Activated naive CD4-positive, alpha-beta T cell treated with Interleukin-2 at 50 U/mL for 16 hours (primary cell): ENCODE measurements around the gene RHOJ.

Source experiments
- DNase-seq: peaks from one replicate; pipeline ENCODE4 v3.0.0-alpha.2; 2020

The RHOJ gene

DNA sequence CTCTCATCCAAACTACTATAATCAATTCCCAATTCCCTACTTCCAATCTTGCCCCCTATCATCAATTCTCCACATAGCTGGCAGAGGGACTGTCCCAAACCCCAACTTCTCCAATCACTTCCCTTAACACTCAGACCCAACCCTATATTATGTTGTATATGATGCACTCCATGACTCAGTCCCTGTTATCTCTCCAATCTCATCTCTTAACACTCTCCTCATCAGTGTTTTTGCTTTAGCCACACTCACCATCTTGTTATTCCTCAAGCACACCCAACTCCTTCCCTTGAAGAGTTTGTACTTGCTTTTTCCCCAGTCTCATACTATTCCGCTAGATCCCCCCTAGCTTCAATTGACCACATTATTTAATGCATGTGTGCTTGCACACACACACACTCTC is 4.9 kb downstream of the RHOJ start:
- DNase-seq: no peak

DNA sequence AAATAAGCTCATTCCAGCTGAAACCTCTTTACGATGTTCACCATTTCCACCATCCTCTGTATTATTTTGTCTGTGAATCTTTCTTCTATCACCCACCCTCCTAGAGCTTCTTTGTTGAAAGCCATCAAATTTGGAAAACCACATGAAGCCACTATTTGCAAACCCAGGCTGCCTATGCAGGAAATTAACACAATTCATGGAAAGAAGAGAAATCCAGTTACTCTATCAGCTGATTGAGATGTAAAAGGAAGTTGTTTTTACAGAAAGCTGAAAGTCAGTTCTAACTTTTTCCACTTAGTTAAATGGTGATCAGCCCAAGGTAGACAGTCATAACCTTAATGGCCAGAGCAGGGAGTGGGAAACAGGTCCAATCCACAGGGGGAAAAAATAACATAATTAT is 6.6 kb downstream of the RHOJ start:
- no peak for DNase-seq

DNA sequence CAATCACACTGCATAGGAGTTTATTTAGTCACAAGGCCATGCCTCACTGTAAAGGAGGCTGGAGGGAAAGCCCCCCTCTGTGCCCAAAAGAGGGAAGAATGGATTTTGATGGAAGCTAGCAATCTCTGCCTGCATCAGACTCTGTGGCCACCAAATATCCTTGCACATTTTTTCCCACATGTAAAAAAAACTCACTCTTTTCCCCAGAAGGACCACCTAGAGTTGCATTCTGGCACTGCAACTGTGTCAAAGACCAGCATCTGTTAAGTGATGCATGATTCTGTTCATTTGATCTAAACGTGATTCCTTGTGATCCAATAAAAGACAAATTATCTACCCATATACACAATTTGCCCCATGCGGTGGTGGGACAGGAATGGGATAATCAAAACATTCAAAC is 8.0 kb downstream of the RHOJ start:
- no peak for DNase-seq

DNA sequence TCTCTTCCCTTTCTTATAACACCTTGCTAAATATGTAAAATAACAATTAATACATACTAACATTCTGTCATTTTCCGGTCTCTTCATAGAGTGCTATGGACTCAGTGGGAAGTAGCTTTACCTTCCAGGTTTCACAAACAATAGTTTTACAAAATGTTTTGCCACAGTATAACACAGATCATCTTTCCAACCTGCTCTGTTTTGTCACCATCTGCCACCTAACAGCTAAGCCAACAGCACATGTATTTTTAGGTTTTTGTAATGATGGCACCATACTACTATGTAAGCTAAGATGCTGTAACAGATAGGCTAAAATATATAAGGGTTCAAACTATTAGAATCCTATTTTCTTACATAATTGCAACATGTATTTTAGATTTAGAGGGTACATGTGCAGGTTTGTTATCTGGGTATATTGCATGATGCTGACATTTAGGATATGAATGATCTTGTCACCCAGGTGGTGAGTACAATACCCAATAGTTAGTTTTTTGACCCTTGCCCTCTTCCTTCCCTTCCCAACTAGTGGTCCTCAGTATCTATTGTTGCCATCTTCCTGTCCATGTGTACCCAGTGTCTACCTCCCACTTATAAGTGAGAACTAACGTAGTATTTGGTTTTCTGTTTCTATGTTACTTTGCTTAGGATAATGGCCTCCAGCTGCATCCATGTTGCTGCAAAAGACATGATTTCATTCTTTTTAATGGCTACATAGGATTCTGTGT is 8.7 kb downstream of the RHOJ start:
- DNase-seq: no peak

DNA sequence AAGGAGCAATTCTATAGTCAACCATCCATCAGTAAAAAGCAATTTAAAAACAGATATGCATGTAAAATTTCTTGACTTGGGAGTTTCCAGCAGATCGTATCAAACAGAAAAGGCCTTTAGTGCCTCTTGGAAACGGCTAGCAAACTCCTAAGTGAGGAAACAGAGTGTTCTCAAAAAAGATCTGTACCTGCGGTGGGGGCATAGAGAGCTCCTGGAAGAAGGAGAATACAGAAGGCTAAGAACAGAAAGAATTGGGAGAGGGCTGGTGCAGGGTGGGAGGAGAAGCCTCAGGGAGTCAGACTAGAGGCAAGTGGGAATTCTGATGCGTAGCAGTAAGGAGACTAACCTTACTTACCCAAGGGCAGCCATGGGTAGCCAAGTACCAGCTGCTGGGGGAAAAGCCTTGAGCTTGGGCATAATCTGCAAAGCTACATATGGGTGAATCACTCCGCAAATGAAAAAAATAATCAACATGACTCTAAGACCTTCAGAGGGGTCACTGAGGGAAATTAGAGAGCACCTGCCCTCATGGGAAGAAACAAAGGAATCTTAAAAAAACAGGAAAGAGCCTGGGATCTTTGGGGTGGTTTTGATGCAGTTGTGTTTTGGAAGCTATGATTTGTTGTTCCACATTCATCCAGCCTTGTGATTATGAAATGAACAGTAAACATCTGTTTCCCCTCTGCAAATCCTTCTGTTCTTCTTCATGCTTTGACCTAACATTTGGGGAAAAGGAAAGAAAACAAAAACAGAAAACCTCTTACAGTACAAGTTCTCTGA is 10.4 kb downstream of the RHOJ start:
- no peak for DNase-seq

DNA sequence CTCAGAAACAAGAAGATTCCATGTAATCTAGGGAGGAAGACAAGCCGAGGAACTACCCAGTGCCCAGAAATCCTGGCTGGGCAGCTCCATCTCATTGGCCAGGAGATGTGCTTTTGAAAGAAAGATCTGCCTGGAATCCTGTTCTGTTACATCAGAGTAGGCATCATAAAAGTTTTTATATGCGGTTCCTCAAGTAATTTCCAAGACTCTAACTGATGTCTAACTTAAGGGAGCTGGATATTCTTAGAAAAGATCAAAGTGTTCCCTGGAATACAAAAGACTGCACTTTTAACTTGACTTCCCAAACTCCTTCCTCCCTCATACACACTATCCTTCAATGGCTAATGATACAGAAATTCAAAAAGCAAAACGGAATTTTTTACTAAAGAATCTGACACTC is 16.3 kb downstream of the RHOJ start:
- DNase-seq: no peak

DNA sequence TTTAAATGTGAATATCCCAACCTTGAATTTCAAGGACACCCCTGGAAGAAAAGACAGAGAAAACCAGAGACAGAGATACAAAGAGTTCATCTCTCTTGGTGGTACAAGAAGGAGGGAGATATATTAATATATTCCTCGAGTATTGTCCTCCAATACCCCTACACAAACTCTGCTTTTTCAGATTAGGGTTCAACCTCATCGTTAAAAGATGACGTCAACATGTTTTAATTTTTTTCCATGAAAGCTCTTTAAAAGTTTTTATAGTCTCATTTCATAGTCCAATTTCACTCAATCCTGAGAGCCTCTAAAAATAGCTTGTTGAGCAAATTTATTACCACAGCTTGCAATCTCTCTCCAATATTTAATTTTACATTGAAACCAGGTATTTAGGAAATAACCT is 19.4 kb downstream of the RHOJ start:
- DNase-seq: no peak

DNA sequence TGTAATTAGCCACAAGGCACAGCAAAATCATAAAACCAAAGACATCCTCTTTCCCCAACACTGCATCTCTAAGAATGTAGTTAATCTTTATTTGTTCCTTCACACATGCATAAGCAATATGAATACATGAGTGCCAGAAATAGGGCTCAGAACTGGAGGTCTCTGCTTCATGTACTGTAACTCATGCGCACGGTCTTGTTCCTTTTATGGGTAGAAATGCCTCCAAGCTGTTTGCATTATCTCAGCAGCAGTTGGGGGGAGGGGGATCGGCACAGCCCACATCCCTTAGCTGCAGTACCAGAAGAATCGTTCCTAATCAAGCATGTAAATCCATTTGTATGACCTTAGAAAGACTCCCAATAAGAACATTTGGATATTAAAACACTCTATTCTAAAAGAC is 20.0 kb downstream of the RHOJ start:
- no peak for DNase-seq

DNA sequence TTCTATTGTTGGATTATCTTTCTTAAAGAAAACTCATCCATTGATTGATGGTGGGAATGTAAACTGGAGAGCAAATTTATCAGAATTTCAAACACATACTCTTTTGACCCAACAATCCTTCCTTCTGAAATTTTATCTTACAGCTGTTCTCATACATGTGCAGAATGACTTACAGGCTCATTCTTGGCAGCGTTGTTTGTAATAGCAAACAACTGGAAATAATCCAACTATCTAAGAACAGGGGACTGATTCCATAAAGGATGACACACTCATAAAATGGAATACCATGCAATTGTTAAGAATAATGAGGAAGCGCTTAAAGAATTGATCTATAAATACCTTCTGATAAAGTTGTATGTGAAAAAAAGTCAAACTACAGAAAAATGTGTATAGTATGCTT is 24.0 kb downstream of the RHOJ start:
- DNase-seq: no peak

DNA sequence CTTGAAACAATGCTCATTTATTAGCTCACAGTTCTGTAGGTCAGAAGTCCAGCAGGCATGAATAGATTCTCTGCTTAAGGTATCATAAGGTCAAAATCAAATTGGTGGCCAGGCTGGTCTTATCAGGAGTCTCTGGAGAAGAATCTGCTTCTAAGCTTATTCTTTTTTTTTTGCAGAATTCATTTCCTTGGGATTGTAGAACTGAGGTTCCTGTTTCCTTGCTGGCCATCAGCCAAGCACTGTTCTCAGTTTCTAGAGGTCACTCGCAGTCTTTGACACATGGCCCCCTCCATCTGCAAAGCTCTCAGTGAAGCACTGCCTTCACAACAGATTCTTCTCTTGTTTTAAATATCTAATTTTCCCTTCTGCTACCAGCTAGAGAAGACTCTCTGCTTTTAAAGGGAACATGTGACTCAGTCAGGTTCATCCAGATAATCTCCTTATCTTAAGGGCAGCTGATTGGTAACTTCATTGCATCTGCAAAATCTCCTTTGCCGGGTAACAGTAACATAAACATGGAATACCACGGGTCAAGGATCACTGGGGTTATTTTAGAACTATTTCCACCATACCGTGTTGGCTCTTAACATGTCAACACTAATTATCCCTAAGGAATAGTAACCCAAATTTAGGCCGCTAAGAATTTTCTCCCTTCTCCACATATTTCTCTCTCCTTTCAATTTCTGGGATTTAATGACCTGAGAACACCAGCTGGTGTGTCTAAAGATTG is 25.3 kb downstream of the RHOJ start:
- DNase-seq: no peak

DNA sequence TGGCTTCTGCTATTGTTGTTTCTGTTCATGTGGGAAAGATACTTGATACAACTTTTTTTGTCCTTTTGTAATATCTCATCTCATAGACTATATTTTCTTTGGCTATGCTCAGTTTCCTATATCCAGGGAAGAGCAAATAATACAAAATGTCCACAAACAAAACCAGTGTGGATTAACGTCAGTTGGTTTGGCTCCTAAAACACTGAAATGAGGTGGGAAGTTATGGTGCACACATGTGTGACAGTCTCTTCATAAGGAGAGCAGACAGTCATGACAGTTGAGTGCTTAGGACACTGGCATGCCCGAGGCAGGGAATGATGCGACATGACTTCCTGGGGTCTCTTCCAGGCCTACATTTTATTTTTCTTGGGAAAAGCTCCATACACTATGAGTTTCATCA is 27.5 kb downstream of the RHOJ start:
- DNase-seq: no peak

DNA sequence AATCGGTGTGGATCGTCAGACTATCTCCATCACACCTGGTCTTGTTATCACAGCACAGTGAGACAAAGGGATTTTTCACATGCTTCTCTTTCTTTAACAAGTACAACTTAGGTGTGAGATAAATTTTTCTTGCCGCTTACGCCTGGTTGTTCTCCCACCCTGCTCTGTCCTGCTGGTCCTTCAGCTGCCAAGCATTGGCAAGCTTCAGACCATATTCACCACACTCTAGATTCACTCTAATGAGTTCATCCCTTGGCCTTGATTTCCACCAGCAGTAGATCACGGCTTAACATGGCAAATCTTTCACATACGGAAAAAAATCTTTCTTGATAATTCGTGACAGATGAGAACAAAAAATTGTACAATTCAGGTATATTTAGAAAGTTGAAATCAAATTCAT is 33.5 kb downstream of the RHOJ start:
- DNase-seq: no peak

DNA sequence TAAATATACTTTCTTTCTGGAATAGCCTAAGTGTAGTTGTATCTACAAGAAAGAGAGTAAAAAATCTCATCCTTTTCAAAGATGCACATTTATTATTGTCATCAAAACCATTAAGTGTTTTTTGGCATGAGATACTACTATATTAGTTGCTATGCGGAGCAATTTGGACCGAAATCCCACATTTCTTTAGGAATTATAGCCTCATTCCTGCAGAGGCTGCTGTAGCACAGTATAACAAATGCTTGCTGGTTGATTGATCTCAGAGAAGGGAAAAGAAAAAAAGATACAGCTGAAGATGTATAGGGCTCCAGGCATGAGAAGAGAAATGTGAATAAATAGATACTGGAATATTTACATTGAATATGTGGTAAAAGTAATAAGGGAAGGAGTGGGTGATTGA is 36.0 kb downstream of the RHOJ start:
- DNase-seq: no peak

DNA sequence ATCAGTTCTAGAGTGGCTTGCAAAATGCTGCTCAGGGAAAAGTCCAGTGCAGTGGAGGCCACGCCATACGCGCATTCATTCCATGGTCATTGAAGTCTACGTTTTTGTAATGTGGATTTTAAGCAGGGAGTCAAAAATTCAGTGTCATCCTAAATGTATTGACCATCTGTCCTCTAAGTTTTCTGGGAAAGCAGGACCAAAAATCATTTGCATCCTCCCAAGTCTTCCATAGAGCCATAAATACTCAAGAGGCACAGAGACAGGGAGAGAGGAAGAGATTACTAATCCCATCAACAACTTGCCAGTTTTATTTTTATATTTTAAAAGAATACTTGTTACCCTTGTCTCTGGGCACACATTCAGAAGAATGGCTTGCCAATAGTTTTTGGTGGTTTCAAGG is 36.9 kb downstream of the RHOJ start:
- DNase-seq: no peak

DNA sequence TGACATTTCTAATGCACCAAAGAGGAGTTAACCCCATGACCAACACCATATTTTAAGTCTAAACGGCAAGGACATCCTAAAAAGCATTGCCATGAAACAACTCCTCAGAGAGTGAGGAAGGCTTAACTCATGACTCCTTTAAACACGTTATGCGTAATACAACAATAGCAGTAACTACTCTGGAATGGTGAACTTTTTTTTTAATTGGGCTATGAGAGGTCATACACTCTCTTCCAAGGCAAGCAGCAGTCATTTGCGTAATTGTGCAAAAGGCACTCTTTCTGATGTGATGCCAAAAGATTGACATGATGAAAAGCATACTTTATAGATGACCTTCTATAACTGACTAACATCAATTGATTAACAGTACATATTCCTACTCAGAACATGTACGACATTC is 39.4 kb downstream of the RHOJ start:
- DNase-seq: no peak

DNA sequence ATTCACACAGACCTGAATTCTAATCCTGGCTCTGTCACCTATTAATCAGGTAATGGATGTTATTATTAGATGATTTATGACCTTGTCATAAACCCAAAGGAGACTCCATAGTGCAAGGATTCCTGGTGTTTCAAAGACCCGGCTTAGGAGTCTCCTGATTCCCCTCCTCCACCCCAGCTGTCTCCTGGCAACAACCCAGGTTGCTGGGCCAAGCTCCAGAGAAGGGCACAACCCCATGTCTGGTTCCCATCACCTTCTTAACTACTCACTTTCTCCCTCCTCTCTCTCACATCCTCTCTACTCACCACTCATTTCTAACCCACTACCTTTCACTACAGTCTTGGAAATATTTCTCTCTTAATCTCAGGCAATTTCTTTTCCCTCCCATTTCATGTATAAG is 41.6 kb downstream of the RHOJ start:
- DNase-seq: no peak

DNA sequence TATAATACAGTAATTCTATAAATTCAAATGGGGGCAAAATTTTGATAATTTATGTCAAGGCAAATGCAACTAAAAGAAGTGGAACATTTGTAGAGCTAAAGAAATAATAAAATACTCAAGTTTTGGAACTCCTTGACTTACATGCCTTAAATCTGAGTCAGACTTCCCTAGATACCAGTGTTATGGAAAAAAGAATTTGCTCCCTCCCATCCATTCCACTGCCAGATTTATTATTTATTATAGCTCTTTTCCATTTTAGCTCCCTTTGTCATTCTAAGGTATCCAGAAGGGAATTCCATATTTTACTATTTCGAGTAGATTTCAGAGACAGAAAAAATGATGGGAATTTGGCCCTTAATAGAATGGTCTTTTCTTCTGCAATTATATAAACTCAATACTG is 44.0 kb downstream of the RHOJ start:
- DNase-seq: no peak

DNA sequence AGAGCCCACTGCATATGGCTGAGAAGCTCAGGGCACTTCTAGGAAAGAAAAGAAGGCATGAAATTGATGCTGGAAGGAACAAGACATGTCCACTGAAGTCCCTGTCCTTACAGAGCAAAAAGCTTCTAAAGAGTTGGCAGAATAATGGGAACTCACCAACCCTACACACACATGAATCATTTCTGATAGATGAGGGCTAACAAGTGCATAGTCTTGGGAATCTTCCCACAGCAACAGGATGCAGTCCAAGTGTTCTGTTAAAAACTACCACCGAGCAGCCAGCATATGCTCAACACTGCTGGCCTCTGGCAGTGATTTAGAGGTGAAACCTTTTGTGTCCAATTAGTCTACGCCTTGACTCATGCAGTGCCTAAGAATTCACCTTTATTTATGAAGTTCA is 44.8 kb downstream of the RHOJ start:
- DNase-seq: no peak

DNA sequence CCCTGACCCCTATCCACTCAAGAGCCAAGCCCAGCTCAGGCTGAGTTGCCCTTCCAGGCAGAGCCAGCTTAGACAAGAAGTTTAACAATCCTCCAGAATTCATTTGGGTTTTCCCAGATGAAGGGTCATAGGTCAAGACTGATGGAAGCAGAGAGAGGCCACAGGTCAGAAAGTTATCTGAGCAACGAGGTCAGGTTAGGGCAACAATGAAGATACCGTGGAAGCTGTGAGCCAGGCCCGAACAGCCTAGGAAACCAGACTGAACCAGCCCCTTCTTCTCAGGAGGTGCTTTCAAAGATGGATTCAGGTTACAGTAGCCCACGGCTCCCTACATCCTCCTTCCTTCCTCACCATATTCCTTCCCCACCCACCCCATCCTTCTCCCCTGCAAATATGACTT is 53.1 kb downstream of the RHOJ start:
- no peak for DNase-seq

DNA sequence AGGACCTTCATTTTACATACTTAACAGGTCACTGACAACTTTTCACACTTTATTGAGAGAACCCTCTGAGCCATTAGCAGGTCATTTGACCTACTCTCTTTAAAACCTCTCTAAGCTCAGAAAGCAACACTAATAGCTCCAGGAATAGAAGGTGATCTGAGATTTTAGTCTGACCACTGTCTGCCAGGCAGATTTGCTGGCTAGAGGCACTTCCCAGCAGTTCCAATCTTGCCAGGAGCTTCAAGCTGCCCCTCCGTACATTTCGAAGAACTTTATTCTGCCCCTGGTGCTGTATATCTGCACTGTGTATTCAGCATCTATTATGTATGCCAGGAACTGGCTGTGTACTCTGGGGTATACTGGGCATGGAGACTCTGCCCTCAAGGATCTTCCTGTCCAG is 58.2 kb downstream of the RHOJ start:
- DNase-seq: no peak

DNA sequence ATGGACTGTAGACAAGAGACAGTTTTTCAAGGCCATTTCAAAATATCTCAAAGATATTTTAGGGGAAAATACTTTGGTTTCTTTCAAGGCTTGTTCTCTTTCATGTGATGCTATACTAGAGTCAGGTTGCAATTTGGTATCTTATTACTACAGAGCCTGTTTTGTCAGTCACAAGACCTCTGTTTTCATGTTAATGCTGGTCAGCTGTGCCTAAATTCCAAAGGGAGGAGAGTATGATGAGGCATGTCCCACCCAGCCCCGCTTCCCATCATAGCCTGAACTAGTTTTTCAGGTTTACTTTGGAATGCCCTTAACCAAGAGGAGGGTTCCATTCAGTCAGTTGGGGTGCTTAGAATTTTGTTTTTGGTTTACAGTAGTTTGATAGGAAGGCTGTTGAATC is 61.9 kb downstream of the RHOJ start:
- no peak for DNase-seq

DNA sequence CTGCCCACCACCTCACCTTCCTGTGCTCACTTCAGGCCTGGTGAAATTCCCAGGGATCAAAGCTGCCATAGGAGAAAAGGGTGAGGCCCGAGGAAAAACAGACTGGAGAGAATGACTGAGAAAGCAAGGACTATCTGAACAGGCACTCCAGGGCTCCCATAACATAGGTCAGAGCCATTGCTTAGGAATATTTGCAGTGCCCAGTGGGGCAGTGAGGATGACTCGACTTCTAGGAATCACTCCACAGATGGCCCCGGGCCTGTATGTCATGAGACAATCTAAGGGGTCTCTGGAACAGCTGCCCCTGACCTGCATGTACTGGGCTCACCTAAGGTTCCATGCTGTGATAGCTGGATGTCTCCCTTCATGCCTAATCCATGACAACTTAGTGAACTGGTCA is 62.9 kb downstream of the RHOJ start:
- DNase-seq: no peak

DNA sequence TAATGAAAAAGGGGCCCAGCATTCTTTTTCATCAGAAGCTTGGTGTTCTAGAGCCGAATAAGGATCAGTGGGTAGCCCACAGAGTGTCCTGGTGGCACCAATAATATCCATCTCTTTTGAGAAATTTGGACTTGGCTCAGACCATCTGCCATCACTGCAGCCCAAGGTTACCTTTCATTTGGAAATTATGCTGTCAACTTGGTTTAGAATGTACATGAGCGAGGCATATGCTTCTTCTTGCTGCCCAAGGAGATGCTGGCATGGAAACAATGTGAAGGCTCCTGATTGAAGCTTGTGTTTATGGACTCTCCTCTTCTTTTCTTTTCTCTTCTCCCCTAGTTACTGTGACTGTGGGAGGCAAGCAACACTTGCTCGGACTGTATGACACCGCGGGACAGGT is 64.5 kb downstream of the RHOJ start:
- no peak for DNase-seq

DNA sequence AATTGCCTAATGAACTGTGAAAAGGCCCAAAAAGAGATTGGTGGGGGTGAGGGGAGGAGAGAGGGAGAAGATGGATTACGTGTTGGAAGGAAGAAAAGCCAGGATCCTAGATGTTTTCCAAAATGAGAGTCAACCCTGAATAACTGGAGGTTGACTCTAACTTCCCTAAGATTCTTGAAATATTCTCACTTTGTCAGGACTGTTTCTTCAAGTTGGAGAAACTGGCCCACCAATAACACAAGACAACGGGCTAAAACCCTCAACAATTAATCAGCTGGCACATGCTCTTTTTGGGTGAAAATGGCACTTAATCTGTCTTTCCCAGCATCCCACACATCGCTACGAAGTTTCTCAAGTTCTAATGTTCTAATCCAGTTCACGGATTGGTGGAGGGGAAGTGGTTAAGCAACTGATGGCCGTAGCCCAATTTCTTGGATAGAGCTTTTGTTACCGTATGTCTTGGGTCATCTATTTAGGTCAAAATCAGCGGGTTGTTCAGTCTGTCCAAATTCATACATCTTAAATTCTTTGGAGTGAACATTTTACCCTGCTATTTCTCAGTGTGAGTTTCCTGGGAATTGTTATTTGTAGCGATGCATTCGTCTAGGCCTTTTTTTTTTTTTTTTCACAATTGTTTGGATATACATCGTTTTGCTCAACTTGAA is 65.5 kb downstream of the RHOJ start:
- DNase-seq: no peak
